Cardiac muscle cell (in vitro differentiated cells and primary cell): ENCODE data around the gene PAPPA2. TPM values are rescaled to one million over a fixed set of nuclear protein-coding genes. Genes with fewer than 3 reads are reported as not detected.

Experiments used
- DNase-seq, 2 donors: peaks; one replicate each; pipeline versions ENCODE4 v3.0.0 to v3.0.0-alpha.2; 2010 to 2017; ENCODE audit warnings: low read depth in 1 of 2, low spot score in 1 of 2
- H3K27ac ChIP-seq: fragments of 200-600 bp; sonication (generic); 2 replicates; pipeline ENCODE4 v1.5.1; 2016
- H3K27me3 ChIP-seq: fragments of 200-600 bp; sonication (generic); 2 replicates; pipeline ENCODE4 v1.6.0; 2016; ENCODE audit warnings: control low read depth
- H3K36me3 ChIP-seq: fragments of 200-600 bp; sonication (generic); 2 replicates; pipeline ENCODE4 v1.5.1; 2016; ENCODE audit warnings: control low read depth
- H3K4me1 ChIP-seq: fragments of 200-600 bp; sonication (generic); 2 replicates; pipeline ENCODE4 v1.8.1; 2017; ENCODE audit warnings: low read depth, mild to moderate bottlenecking, mixed run types
- H3K4me3 ChIP-seq: fragments of 200-600 bp; sonication (generic); 2 replicates; pipeline ENCODE4 v1.5.1; 2016; ENCODE audit warnings: mild to moderate bottlenecking
- H3K9me3 ChIP-seq: fragments of 200-600 bp; sonication (generic); 2 replicates; pipeline ENCODE4 v1.5.1; 2017; ENCODE audit warnings: low read depth, mild to moderate bottlenecking, control low read depth
- CTCF ChIP-seq: IDR thresholded peaks from 2 replicates; pipeline ENCODE4 v1.5.1; 2012; ENCODE audit warnings: low read depth, mild to moderate bottlenecking, low read length
- polyA plus RNA-seq: library from polyadenylated mRNA; unstranded; fragments of >200 nt; fragmentation: Nextera tagmentation; extraction: Ambion mirVana; gene quantifications from 2 replicates; pipeline ENCODE4 v1.2.1, GENCODE V29; 2016
- total RNA-seq: library from RNA; depleted of rRNA; stranded (reverse); fragments of >200 nt; gene quantifications from 2 replicates; pipeline ENCODE4 v1.2.3, GENCODE V29; 2016

Gene PAPPA2
- total and polyA plus RNA-seq, 2 experiments from 2014 or later, result 1.2 to 2.9 TPM

- no peak for DNase-seq
- TF ChIP-seq CTCF, result no peak
- Histone ChIP-seq H3K27ac (no peak overlapping the region), H3K9me3 (no peaks in the 10 kb centered on the region), H3K4me1 (peaks cover 14% of the 10 kb centered on the region), H3K4me3 (no peak overlapping the region), H3K27me3 (no peaks in the 10 kb centered on the region), H3K36me3 (no peaks in the 10 kb centered on the region)
Measured at GRCh38 chr1:176854758-176855745, 392.1 kb downstream of the PAPPA2 start.

GRCh38 chr1:176857632-176858031 lies 394.7 kb downstream of the PAPPA2 start:
- H3K4me1 ChIP-seq, result peaks cover 14% of the 10 kb centered on the region
- no peak overlapping the region for H3K4me3 ChIP-seq
- H3K27ac ChIP-seq, result no peak overlapping the region
- H3K9me3 ChIP-seq, result no peaks in the 10 kb centered on the region
- H3K36me3 ChIP-seq, result no peaks in the 10 kb centered on the region
- no peak for TF ChIP-seq CTCF
- DNase-seq, result no peak
- H3K27me3 ChIP-seq, result no peaks in the 10 kb centered on the region

DNA sequence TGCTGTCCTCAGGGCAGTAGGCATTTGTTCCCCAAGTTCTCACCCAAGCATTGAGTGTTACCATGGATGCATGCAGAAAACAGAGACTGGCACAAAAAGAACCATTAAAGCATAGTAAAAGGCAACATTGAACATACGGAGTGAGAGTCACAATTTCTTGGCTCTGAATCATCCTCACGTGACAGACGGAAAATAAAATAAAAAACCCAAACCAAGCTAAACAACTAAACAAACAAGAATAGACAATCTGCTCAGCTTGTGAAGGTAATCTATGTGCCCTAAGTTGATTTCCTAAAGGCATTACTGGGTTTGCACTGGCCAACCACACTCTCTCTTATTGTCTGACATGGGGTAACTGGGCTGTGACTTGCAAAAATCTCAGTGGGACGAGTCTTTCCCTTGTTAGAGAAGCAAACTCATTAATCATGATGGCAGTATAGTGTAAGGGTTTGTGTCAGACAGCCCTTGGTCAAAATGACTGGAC lies 395.5 kb downstream of the PAPPA2 start:
- Histone ChIP-seq H3K4me1 (peaks cover 11% of the 10 kb centered on the region), H3K9me3 (no peaks in the 10 kb centered on the region), H3K27ac (no peak overlapping the region), H3K27me3 (no peaks in the 10 kb centered on the region), H3K4me3 (no peak overlapping the region), H3K36me3 (no peaks in the 10 kb centered on the region)
- DNase-seq, result no peak
- TF ChIP-seq CTCF, result no peak

DNA sequence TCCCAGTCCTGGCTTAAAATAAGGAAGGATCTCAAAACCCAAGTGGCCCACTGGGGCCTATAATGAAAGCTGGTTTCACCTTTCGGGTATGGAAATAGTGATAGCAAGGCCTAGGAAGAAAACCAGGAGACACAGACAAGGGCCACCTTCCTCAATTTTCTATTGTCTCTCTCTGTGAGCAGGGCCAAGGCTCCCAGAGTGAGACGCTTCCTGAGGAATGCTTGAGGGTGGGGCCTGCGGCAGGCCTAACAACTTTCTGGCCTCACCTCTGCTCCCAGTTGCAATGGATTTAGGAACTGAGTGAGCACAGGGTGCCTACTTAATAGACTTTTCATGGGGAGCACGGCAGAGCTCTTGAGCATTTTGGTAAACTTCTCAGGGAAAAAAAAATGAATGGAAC lies 400.6 kb downstream of the PAPPA2 start:
- TF ChIP-seq CTCF, result no peak
- no peaks in the 10 kb centered on the region for H3K4me1 ChIP-seq
- no peak overlapping the region for H3K4me3 ChIP-seq
- H3K27me3 ChIP-seq, result no peaks in the 10 kb centered on the region
- H3K9me3 ChIP-seq, result no peaks in the 10 kb centered on the region
- no peak for DNase-seq
- H3K27ac ChIP-seq, result no peak overlapping the region
- H3K36me3 ChIP-seq, result no peaks in the 10 kb centered on the region

DNA sequence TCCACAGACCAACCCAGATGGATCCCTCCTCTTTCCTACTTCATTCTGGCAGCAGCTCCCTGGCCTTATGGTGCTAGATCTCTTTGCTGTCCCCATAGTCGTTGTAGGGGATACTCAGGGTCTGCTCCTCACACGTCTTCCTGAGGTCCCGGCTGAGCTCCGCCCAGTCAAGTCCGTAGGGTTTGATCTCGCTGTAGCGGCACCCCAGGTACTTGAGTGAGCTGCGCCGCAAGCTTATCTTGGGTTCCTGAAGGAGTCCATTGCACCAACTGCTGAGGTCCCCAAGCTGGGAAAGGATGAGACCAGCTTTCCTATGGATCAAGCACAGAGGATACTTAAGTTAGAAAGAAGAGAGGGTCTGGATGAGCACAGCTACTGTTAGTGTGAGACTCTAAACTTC lies 401.2 kb downstream of the PAPPA2 start:
- no peak overlapping the region for H3K27ac ChIP-seq
- DNase-seq, result no peak
- H3K9me3 ChIP-seq, result no peaks in the 10 kb centered on the region
- H3K36me3 ChIP-seq, result no peaks in the 10 kb centered on the region
- TF ChIP-seq CTCF, result no peak
- no peaks in the 10 kb centered on the region for H3K27me3 ChIP-seq
- H3K4me3 ChIP-seq, result no peak overlapping the region
- no peaks in the 10 kb centered on the region for H3K4me1 ChIP-seq
